Activated CD4-positive, alpha-beta T cell treated with anti-CD3 and anti-CD28 coated beads, Interleukin-2, amount 10 ng/mL, durations not matched to agents 24 days and 14 days (primary cell): Measurements from ENCODE around the gene TNFAIP8L2. TPM values are rescaled to one million over a fixed set of nuclear protein-coding genes. Genes with fewer than 3 reads are reported as not detected.

ENCODE experiments used
- total RNA-seq: library from RNA; stranded (reverse); gene quantifications from 2 replicates; pipeline ENCODE4 v1.2.3, GENCODE V29; 2022

TNFAIP8L2 gene
- total RNA-seq, 1 donor from 2014 or later = 32.5 TPM

Other genes with a start within 250 kb of the TNFAIP8L2 start
- gene SETDB1, start 230.3 kb upstream of the TNFAIP8L2 start, total RNA-seq = 56.2 and 62.3 TPM in 2 replicates
- gene CERS2, start 181.8 kb upstream of the TNFAIP8L2 start, total RNA-seq = 195 TPM in 2 replicates
- gene ANXA9, start 174.4 kb upstream of the TNFAIP8L2 start, total RNA-seq = 0.12 TPM in 1 of 2 replicates, not detected in the other
- gene MINDY1, start 149.7 kb upstream of the TNFAIP8L2 start, total RNA-seq = 11.5 and 12.5 TPM in 2 replicates
- gene PRUNE1, start 148.2 kb upstream of the TNFAIP8L2 start, total RNA-seq = 13.3 and 15.2 TPM in 2 replicates
- 0.85 and 1.8 TPM in 2 replicates for gene BNIPL, start 120.1 kb upstream of the TNFAIP8L2 start, total RNA-seq
- gene C1orf56, start 108.9 kb upstream of the TNFAIP8L2 start, total RNA-seq = 1.0 and 1.2 TPM in 2 replicates
- 189 and 190 TPM in 2 replicates for gene CDC42SE1, start 97.0 kb upstream of the TNFAIP8L2 start, total RNA-seq
- 2.9 and 3.0 TPM in 2 replicates for gene MLLT11, start 96.3 kb upstream of the TNFAIP8L2 start, total RNA-seq
- gene GABPB2, start 85.9 kb upstream of the TNFAIP8L2 start, total RNA-seq = 19.4 and 20.3 TPM in 2 replicates
- gene SEMA6C, start 10.0 kb upstream of the TNFAIP8L2 start, total RNA-seq = 2.3 and 2.5 TPM in 2 replicates
- gene LYSMD1, start 9.3 kb downstream of the TNFAIP8L2 start, total RNA-seq = 4.7 and 5.2 TPM in 2 replicates
- gene SCNM1, start 9.5 kb downstream of the TNFAIP8L2 start, total RNA-seq = 96.7 and 100 TPM in 2 replicates
- 1.3 and 1.8 TPM in 2 replicates for gene TMOD4, start 19.3 kb downstream of the TNFAIP8L2 start, total RNA-seq
- gene VPS72, start 33.5 kb downstream of the TNFAIP8L2 start, total RNA-seq = 86.7 and 92.3 TPM in 2 replicates
- 97.7 and 98.7 TPM in 2 replicates for gene PIP5K1A, start 41.9 kb downstream of the TNFAIP8L2 start, total RNA-seq
- gene PSMD4, start 98.1 kb downstream of the TNFAIP8L2 start, total RNA-seq = 288 and 304 TPM in 2 replicates
- gene ZNF687, start 125.7 kb downstream of the TNFAIP8L2 start, total RNA-seq = 25.4 and 26.8 TPM in 2 replicates
- 57.1 and 59.2 TPM in 2 replicates for gene PI4KB, start 170.8 kb downstream of the TNFAIP8L2 start, total RNA-seq
- 69.2 and 73.1 TPM in 2 replicates for gene RFX5, start 190.6 kb downstream of the TNFAIP8L2 start, total RNA-seq
- gene SELENBP1, start 216.1 kb downstream of the TNFAIP8L2 start, total RNA-seq = not detected in 2 replicates
- gene PSMB4, start 242.9 kb downstream of the TNFAIP8L2 start, total RNA-seq = 452 and 456 TPM in 2 replicates